Thyroid gland (tissue), 4 donors: ENCODE measurements around the gene B3GALT6.
A peak's percentile ranks its signal among the peaks of the same experiment; 100 is the strongest.

Experiments used
- POLR2A ChIP-seq, 2 donors: fragments of 450-650 bp; IDR thresholded peaks; one replicate each; pipeline ENCODE4 v1.6.1; 2017; ENCODE audit warnings: antibody characterized with exemption in 2 of 2, mild to moderate bottlenecking in 2 of 2, moderate library complexity in 1 of 2
- TF ChIP-seq, protein P1 (sequence below), 6 experiments: fragments of 200-600 bp in 3 of 6; fragments of 450-650 bp in 3 of 6; sonication (generic) in 3 of 6; IDR thresholded peaks; one replicate each; pipeline ENCODE4 v1.5.1; 2016 to 2019; ENCODE audit warnings: antibody characterized with exemption in 6 of 6, mild to moderate bottlenecking in 2 of 6, inconsistent platforms in 1 of 6, moderate library complexity in 1 of 6

DNA sequence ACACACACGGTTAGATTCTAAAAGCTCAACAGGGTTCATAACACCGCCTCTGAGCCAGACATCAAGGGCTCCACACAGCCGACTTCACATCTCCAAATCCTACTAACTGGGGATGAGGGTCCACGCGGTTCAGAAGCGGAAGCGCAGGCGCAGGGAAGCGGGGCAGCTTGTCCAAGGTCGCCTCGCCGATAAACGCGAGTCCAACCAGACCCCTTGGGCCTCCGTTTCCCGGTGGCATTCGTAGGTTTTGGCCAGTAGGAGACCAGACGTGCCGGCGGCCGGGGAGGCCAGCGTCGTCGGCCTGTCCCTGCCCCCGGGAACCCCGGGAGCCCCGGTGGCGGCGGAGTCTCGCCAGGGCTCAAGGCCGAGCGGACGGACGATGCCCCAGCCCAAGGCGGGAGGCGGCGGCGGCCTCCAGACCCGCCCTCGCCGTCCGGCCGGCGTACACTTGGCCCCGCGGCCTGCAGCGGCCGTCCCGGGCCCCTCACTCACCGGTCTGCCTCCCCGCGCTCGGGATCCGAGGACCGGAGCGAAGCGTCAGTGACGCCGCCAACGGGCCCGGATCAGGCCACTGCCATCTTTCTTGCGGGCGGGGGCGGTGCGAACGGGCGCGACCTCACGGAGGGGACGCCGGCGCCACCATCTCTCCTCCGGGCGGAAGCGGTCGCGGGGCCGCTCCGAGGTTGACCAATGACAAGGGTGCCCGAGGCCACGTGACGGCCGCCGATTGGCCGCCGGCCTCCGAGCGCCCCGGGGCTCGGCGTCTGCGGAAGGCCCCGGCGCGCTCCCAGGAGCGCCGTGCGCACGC is 433 bp upstream of the B3GALT6 start, which contains the start of gene SDF4:
- TF ChIP-seq, protein P1, sequence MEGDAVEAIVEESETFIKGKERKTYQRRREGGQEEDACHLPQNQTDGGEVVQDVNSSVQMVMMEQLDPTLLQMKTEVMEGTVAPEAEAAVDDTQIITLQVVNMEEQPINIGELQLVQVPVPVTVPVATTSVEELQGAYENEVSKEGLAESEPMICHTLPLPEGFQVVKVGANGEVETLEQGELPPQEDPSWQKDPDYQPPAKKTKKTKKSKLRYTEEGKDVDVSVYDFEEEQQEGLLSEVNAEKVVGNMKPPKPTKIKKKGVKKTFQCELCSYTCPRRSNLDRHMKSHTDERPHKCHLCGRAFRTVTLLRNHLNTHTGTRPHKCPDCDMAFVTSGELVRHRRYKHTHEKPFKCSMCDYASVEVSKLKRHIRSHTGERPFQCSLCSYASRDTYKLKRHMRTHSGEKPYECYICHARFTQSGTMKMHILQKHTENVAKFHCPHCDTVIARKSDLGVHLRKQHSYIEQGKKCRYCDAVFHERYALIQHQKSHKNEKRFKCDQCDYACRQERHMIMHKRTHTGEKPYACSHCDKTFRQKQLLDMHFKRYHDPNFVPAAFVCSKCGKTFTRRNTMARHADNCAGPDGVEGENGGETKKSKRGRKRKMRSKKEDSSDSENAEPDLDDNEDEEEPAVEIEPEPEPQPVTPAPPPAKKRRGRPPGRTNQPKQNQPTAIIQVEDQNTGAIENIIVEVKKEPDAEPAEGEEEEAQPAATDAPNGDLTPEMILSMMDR (IDR thresholded peaks at IDR 0.05) = no peak
- peak in 1 of 2 donors; percentile 64 for TF ChIP-seq POLR2A (IDR thresholded peaks at IDR 0.05)
